Right hindlimb (tissue), 1 donor: ENCODE measurements around the gene LYRM7.
"Not testable (repeated sequence)": the region's sequence is repeated elsewhere in the genome, so short reads cannot be mapped to it uniquely, and the experiment has no call there.

Experiments
- DNase-seq: peaks from one replicate; pipeline ENCODE4 v3.0.0-alpha.2; 2018

LYRM7 gene

DNA sequence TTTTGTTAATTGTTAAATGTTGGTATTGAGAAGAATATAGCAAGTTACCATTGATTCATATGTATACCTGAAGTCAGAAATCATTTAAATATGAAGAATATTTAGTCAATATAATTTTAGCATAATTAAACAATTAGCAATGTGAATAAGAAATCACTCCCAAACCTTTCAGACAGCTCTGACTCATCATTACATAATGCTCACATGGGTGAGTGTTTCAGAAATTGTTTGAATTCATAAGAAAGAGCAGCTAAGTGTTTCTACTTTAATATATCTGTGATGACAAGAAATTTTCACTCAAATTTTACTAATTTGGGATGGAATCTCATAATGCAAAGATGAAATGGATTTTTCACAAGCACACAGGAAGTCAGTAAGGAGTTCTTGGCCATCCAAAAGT, 51.1 kb downstream of the LYRM7 start:
- no peak for DNase-seq

DNA sequence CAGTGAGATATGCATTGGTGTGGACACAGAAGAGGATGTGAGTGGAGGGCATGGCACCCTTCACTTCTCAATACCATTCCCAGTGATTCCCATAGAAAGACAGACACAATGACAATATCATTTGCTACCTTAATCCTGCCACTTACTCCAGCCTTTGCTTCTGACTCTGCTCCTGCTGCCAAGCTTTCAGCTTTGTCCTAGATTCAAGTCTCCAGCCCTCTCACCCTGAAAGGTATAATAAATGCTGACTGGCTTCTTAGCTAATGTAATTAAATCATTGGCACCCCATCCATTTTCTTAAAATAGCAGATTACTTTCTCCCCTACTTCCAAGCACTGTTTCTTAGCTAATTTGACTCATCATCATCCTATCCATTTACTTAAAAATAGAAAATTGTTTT, 52.0 kb downstream of the LYRM7 start:
- no peak for DNase-seq

- no peak for DNase-seq
These were observed 53.1 kb downstream of the LYRM7 start for GRCh38 chr5:131223751-131224386.

- DNase-seq, result no peak
These were observed 53.9 kb downstream of the LYRM7 start for GRCh38 chr5:131224387-131225201.

DNA sequence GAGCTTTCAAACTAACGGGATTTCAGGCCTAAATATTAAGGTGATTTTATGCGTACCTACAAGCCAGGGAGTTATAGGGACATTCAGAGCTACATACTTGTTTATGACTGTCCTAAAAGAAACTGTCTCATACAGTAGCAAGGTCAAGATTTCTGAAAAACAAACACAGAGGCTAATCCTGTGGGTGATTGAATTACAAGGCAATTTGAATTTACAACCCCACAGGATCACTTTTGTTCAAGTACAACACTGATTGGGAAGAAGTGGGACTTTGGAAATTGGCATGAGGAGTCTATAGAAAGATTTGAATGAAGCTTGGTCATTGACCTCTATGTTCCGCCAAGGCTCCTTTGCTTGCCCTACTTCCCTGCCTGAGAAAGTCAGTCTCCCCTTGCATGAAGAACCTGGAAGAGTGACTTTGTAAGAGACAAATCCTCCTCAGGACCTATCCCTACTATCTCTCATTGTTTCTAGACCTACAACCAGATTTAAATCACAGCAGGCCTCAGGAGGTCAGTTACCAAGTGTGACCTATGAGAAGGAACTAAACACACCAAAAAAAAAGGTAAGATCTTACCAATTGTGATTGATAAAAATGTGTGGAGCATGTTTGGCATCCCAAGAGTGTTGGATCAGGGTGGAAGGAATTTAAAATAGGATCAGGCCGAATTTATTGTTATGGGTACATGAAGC, 54.7 kb downstream of the LYRM7 start:
- no peak for DNase-seq

DNA sequence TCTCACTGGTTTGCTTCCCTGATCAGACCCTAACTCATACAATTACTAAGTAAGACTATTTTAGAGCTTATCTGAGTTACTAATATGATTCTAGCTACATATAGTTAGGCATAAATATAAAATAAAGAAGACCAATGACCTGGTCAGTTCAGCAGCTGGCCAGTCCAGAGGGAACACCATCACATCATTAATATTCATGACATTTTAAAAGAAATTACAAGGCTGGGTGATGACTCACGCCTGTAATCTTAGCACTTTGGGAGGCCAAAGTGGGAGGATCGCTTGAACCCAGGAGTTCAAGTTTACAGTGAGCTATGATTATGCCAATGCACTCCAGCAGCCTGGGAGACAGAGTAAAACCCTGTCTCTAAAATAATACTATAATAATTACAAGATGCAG, 56.2 kb downstream of the LYRM7 start:
- no peak for DNase-seq

DNA sequence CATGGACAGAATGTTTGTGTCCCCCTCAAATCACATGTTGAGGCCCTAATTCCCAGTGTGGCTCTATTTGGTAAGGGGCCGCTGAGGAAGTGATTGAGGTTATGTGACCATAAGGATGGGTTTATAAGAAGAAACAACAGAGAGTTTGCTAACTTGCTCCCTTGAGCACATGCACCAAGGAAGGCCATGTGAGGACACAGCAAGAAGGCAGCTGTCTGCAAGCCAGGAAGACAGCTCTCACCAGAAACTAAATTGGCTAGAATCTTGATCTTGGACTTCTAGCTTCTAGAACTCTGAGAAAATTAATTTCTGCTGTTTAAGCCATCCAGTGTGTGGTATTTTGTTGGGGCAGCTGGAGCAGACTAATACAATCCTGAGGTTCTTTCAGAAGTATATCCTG, 57.9 kb downstream of the LYRM7 start:
- no peak for DNase-seq

DNA sequence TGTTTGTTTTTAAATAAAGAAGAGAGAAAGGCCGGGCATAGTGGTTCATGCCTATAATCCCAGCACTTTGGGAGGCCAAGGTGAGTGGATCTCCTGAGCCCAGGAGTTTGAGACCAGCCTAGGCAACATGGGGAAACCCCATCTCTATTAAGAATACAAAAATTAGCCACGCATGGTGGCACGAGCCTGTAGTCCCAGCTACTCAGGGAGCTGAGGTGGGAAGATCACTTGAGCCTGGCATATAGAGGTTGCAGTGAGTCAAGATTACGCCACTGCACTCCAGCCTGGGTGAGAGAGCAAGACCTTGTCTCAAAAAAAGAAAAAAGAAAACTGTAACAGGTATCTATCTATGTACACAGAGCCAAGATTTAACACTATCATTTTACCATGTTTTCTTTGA, 58.9 kb downstream of the LYRM7 start:
- no peak for DNase-seq

DNA sequence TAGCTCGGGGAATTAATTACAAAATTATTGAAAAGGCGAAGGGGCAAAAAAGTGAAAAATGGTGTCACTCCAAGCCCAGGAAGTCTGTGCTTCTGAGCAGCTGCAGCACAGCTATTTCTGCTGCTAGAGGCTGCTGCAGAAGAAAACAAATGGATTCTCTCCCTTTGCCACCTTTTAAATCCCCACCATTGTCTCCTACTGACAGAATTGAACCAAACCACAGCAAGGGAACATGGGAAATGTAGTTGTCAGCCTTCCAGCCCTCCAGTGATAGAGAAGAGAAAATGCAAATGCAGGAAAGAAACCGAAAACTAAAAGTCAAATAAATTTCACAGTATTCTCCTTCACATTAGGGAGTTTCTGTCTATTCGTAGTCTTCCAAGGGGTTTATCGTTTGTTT, 59.7 kb downstream of the LYRM7 start:
- DNase-seq, result no peak

DNA sequence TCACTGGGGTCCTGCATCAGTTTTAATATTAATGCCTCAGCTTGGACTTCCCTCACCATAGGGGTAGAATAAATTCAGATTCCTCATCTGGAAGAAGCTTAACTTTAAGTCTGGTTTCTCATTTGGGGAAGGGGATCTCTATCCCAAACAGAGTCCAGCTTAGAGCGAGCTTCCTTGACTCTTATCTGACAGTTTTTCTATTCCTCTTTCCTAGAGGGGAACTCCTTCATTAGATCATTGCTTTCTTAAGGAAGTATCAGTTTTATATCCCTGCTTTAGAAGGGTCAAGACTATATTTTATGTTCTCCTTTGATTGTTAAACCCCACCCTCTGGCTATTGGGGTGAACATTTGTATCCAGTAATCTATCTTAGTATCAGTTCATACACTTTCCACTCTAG, 68.9 kb downstream of the LYRM7 start:
- no peak for DNase-seq

- DNase-seq, result no peak
These were observed 72.0 kb downstream of the LYRM7 start for GRCh38 chr5:131242728-131243255.

GRCh38 chr5:131245312-131245711, 74.6 kb downstream of the LYRM7 start:
- DNase-seq, result no peak

GRCh38 chr5:131245948-131246347, 75.2 kb downstream of the LYRM7 start:
- DNase-seq, result no peak

DNA sequence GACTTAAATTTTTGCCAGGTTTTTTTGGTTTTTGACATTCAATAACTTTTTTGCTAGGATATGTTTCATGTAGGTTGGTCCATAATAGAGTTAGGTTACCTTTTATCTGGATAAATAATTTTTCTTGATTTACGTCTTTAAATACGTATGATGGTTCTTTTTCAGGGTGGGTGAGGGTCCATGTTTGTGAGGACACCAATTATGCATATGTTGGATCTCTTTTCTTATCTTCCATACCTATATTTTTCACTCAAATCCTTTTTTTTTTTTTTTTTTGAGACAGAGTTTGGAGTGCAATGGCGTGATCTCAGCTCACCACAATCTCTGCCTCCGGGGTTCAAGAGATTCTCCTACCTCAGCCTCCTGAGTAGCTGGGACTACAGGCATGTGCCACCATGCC, 75.8 kb downstream of the LYRM7 start:
- no peak for DNase-seq

GRCh38 chr5:131250751-131251475, 80.2 kb downstream of the LYRM7 start:
- no peak for DNase-seq

DNA sequence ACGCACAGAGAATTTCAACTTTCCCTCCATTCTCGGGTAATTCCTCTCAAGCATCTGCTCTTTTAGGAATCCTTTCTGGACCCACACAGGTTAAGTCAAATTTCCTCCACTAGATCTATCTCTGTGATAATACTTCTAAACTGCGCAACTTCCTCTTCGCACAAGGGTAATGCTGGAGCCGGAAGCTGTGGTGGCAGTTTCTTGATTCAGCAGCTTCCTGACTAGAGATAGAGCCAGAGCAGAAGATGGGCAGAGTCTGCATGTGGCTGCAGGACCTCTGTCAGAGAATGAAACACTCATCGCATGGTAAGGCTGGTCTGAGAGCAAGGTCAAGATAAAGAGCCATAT, 82.1 kb downstream of the LYRM7 start:
- DNase-seq, result no peak

DNA sequence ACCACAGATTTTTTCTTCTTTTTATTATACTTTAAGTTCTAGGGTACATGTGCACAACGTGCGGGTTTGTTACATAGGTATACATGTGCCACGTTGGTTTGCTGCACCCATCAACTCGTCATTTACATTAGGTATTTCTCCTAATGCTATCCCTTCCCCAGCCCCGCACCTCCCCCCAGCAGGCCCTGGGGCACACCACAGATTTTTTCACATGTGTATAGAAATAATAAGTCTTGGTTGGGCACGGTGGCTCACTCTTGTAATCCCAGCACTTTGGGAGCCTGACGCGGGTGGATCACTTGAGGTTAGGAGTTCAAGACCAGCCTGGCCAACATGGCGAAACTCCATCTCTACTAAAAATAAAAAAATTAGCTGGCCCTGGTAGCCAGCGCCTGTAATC, 83.3 kb downstream of the LYRM7 start:
- not testable (repeated sequence) for DNase-seq

DNA sequence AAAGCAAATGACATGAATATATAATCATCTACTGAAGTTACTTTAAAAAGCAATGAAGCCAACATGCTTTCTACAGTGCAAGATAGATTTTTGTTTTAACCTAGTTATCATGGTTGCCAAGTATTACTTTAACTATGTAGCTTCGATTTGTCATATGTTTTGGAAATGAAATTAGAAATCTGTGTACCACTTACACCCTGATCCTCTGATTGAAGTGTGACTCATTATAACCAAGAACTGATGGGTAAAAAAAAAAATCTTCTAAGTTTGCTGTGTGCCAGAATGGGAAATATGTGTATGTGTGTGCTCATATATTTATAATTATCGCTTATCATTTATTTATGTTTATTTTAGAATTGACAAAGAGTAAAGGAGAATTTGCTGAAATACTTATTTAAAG, 84.0 kb downstream of the LYRM7 start:
- DNase-seq, result no peak
